Testis (tissue), 2 donors: ENCODE data around the gene KMT5C.

Source experiments
- CTCF ChIP-seq, 3 experiments: fragments of 450-650 bp in 2 of 3; fragments of 200-600 bp in 1 of 3; sonication (generic) in 1 of 3; IDR thresholded peaks; one replicate each; pipeline ENCODE4 v1.5.1; 2016 to 2019; ENCODE audit warnings: antibody characterized with exemption in 3 of 3, mild to moderate bottlenecking in 2 of 3, moderate library complexity in 1 of 3
- POLR2A ChIP-seq: fragments of 450-650 bp; IDR thresholded peaks from one replicate; pipeline ENCODE4 v1.6.1; 2017; ENCODE audit warnings: antibody characterized with exemption, mild to moderate bottlenecking, moderate library complexity

- TF ChIP-seq CTCF (IDR thresholded peaks at IDR 0.05) (peak in 2 of 3 experiments; percentile 42 to 64), POLR2A (peak; percentile 89)
Measured at GRCh38 chr19:55339105-55339888, at the start of gene KMT5C.
